OCI-LY7 (cell line): Measurements from ENCODE around the gene NAV2. TPM values are rescaled to one million over a fixed set of nuclear protein-coding genes. Genes with fewer than 3 reads are reported as not detected.

Experiments
- BruUV-seq: library from RNA; stranded (reverse); fragments of 400-500 nt; replicated peaks from 2 replicates; lab custom pipeline; 2021; lab: Mats Ljungman, UMichigan
- CTCF ChIA-PET: fragments of 300-600 bp; sonication (Branson Sonifier 250); formaldehyde crosslinking; loops from one replicate; lab custom pipeline; 2022; ENCODE audit warnings: antibody characterized with exemption; ENCODE audit not compliant: unreplicated experiment; lab: Charles Lee
- POLR2A ChIA-PET: fragments of 300-600 bp; sonication (Branson Sonifier 250); formaldehyde crosslinking; loops from one replicate; lab custom pipeline; 2022; ENCODE audit warnings: antibody characterized with exemption; lab: Charles Lee
- DNase-seq: peaks from one replicate; pipeline ENCODE4 v3.0.0-alpha.2; 2015; ENCODE audit warnings: low spot score
- H2AFZ ChIP-seq: fragments of 200-600 bp; sonication (generic), shearing (Covaris generic); 2 replicates; pipeline ENCODE4 v1.6.1; 2014; ENCODE audit warnings: mild to moderate bottlenecking, antibody characterized with exemption, low read length, moderate library complexity
- H3K27ac ChIP-seq: fragments of 200-600 bp; sonication (generic); 2 replicates; pipeline ENCODE4 v1.5.1; 2014; ENCODE audit warnings: mixed run types, low read depth, mild to moderate bottlenecking, moderate library complexity, low read length, inconsistent platforms; ENCODE audit not compliant: poor library complexity, severe bottlenecking
- H3K36me3 ChIP-seq: fragments of 200-600 bp; sonication (generic); 2 replicates; pipeline ENCODE4 v1.6.1; 2014; ENCODE audit warnings: mild to moderate bottlenecking, antibody characterized with exemption, low read length, moderate library complexity, mixed read lengths; ENCODE audit not compliant: insufficient read depth
- H3K4me1 ChIP-seq: fragments of 200-600 bp; sonication (generic); 2 replicates; pipeline ENCODE4 v1.5.1; 2014; ENCODE audit warnings: mild to moderate bottlenecking, low read length; ENCODE audit not compliant: insufficient read depth, poor library complexity, severe bottlenecking
- H3K4me2 ChIP-seq: fragments of 200-600 bp; sonication (generic); 2 replicates; pipeline ENCODE4 v1.6.1; 2014; ENCODE audit warnings: mild to moderate bottlenecking, low read length
- H3K4me3 ChIP-seq: fragments of 200-600 bp; sonication (generic); 2 replicates; pipeline ENCODE4 v1.5.1; 2014; ENCODE audit warnings: mild to moderate bottlenecking, low read depth, low read length; ENCODE audit not compliant: poor library complexity, severe bottlenecking
- H3K79me2 ChIP-seq: fragments of 200-600 bp; sonication (generic); 2 replicates; pipeline ENCODE4 v1.6.1; 2016; ENCODE audit warnings: low read depth, mild to moderate bottlenecking, low read length, moderate library complexity, mixed read lengths; ENCODE audit not compliant: insufficient read depth
- H3K9me2 ChIP-seq: fragments of 200-600 bp; sonication (generic); 2 replicates; pipeline ENCODE4 v1.6.1; 2016; ENCODE audit warnings: mild to moderate bottlenecking, low read length, mixed read lengths; ENCODE audit not compliant: insufficient read depth
- H3K9me3 ChIP-seq: fragments of 200-600 bp; sonication (generic); 2 replicates; pipeline ENCODE4 v1.6.1; 2014; ENCODE audit warnings: mild to moderate bottlenecking, mixed run types, low read length, mixed read lengths
- H4K20me1 ChIP-seq: fragments of 200-600 bp; sonication (generic); 2 replicates; pipeline ENCODE4 v1.6.1; 2014; ENCODE audit warnings: mild to moderate bottlenecking, antibody characterized with exemption, low read length, moderate library complexity, mixed read lengths; ENCODE audit not compliant: insufficient read depth
- CTCF ChIP-seq: fragments of 200-600 bp; sonication (generic); conservative IDR thresholded peaks from 2 replicates; pipeline ENCODE4 v1.5.1; 2014; ENCODE audit warnings: mild to moderate bottlenecking, antibody characterized with exemption, low read length, moderate library complexity, mixed read lengths
- EZH2phosphoT487 ChIP-seq: fragments of 200-600 bp; sonication (generic); IDR thresholded peaks from 2 replicates; pipeline ENCODE4 v1.6.1; 2018; ENCODE audit warnings: low read depth, borderline replicate concordance, mild to moderate bottlenecking, mixed run types, antibody characterized with exemption, low read length, moderate library complexity, mixed read lengths
- intact Hi-C: fragments of 100-400 bp; cut with micrococcal nuclease; formaldehyde crosslinking; loops from one replicate; pipeline ENCODE4 v1.10.0; 2022; ENCODE audit not compliant: unreplicated experiment
- total RNA-seq, 2 experiments: library from RNA; depleted of rRNA in 1 of 2; stranded (reverse); fragments of >200 nt in 1 of 2; shearing (Covaris generic) in 1 of 2; gene quantifications; 2 replicates each; pipeline ENCODE4 v1.2.3, GENCODE V29; 2014 to 2022

Gene NAV2
- total RNA-seq, 2 experiments from 2014 or later = 0.06 to 0.68 TPM

DNA sequence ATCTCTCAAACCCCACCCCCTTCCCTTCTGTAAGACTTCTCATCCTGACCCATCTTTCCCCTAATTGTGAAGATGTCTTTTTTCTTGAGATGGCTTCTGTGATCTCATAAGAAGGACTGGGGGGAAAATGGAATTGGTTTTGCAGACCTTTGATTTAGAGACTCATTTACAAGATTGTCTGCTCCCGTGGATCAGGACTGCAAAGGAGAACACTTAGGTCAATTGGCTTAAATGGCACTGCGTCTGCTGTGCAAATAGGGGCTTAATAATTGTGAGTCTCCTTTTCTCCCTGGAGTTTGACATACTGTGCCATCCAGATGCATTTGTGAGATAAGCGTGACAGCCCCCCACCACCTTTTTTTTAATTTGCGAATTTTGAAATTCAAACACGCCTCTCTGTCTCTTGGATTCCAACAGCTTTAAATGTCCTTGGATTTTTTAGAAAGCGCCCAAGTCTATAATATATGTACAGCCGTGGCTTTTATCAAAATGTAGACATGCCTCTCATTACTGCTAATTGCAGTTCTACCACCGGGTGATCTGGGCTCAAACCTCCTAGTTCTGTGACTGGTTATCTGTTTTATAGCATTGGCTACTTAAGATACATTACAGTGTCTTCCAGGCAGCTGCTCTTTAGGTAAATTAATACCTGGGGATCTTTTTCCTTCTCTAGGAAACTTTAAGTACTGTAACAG lies 297.7 kb downstream of the NAV2 start:
- H3K27ac ChIP-seq = no peak overlapping the region
- no peak for DNase-seq
- H3K9me2 ChIP-seq = no peaks in the 10 kb centered on the region
- no peak overlapping the region for H3K4me2 ChIP-seq
- BruUV-seq = no TSS peak
- H3K4me3 ChIP-seq = no peak overlapping the region
- no peak for TF ChIP-seq EZH2phosphoT487
- TF ChIP-seq CTCF = no peak
- H3K36me3 ChIP-seq = no peaks in the 10 kb centered on the region
- no peaks in the 10 kb centered on the region for H3K79me2 ChIP-seq
- H3K9me3 ChIP-seq = no peaks in the 10 kb centered on the region
- ChIA-PET CTCF (no interaction called here), POLR2A (no interaction called here)
- no peaks in the 10 kb centered on the region for H4K20me1 ChIP-seq
- no peak overlapping the region for H2AFZ ChIP-seq
- H3K4me1 ChIP-seq = no peaks in the 10 kb centered on the region
- intact Hi-C loops = no loop called here

DNA sequence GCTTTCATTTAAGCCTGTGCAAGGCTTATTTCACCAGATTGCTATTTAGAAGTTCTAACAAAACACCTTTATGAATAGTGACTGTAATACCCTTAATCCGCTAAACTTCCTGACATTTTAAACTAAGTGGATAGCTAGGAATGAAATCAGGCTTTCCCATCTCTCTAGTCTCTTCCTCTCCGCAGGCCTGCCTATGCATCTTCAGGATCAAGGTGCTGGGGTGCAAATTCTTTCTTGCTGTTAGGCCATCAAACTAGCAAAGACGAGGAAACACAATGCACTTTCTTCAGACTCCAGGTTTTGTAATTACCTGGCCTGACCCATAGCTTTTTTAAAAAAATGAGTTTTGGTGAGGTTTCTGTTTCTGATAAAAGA lies 298.2 kb downstream of the NAV2 start:
- Histone ChIP-seq H3K79me2 (no peaks in the 10 kb centered on the region), H2AFZ (no peak overlapping the region), H4K20me1 (no peaks in the 10 kb centered on the region), H3K9me2 (no peaks in the 10 kb centered on the region), H3K4me2 (no peak overlapping the region), H3K4me1 (no peaks in the 10 kb centered on the region), H3K36me3 (no peaks in the 10 kb centered on the region), H3K4me3 (no peak overlapping the region), H3K9me3 (no peaks in the 10 kb centered on the region), H3K27ac (no peak overlapping the region)
- TF ChIP-seq EZH2phosphoT487 (no peak), CTCF (no peak)
- no TSS peak for BruUV-seq
- intact Hi-C loops = no loop called here
- POLR2A ChIA-PET = no interaction called here
- CTCF ChIA-PET = no interaction called here
- no peak for DNase-seq

DNA sequence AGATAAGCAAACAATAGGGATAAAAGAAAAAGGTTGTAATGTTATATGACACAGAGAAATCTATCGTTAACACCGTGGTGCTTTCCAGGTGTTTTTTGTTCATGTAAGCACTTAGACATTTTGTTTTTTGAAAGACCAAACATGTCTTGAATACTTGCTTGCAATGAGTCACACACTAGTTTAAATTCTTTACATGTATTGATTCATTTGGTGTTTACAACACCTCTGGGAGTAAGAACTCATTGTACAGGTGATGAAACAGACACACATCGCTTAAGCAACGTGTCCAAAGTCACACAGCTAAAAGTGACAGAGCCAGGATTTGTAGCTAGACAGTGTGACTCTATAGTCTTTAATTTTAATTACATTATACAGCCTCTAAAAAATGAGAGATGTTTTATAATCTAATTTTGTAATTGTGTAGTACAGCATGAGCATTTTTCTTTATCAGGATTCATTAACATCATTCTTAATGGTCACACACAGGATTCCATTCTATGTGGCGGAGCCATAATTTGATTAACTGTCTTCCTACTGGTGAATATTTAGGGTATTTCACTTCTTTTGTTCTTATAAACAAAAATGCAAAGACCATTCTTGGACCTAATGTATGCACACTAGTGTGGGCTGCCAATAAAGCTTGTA lies 298.8 kb downstream of the NAV2 start:
- Histone ChIP-seq H3K9me3 (no peaks in the 10 kb centered on the region), H3K4me1 (no peaks in the 10 kb centered on the region), H3K4me3 (no peak overlapping the region), H3K79me2 (no peaks in the 10 kb centered on the region), H3K36me3 (no peaks in the 10 kb centered on the region), H3K4me2 (no peak overlapping the region), H3K27ac (no peak overlapping the region), H4K20me1 (no peaks in the 10 kb centered on the region), H2AFZ (no peak overlapping the region), H3K9me2 (no peaks in the 10 kb centered on the region)
- CTCF ChIA-PET = no interaction called here
- intact Hi-C loops = no loop called here
- BruUV-seq = no TSS peak
- DNase-seq = no peak
- POLR2A ChIA-PET = interaction anchor here (0.6 kb wide), 1 partner anchor 246 kb away, joined by 3 read pairs; no protein-coding TSS in a partner anchor
- TF ChIP-seq EZH2phosphoT487 (no peak), CTCF (no peak)
